HG03095 (cell line): Measurements from ENCODE around the gene UBE2M.
"Not testable (repeated sequence)": the region's sequence is repeated elsewhere in the genome, so short reads cannot be mapped to it uniquely, and the experiment has no call there.

Experiments used
- ATAC-seq: cut with Tn5 transposase; IDR thresholded peaks from one replicate; pipeline ENCODE4 v1.9.1; 2021; ENCODE audit warnings: moderate library complexity; ENCODE audit not compliant: unreplicated experiment

Gene UBE2M

GRCh38 chr19:58558066-58558622, at the start of gene UBE2M:
Gene UBE2M, minus strand, starts transcription at chr19:58558611. Its CDS starts 230 bp downstream, at chr19:58558381.
- peak; percentile 0 for ATAC-seq

- ATAC-seq = not testable (repeated sequence)
Observed at GRCh38 chr19:58607213-58607612, 48.8 kb upstream of the UBE2M start.

GRCh38 chr19:58606251-58606896, 48.0 kb upstream of the UBE2M start:
- not testable (repeated sequence) for ATAC-seq

- ATAC-seq = no peak
Observed at GRCh38 chr19:58586133-58586765, 27.8 kb upstream of the UBE2M start.

GRCh38 chr19:58585442-58586132, 27.2 kb upstream of the UBE2M start:
- no peak for ATAC-seq

GRCh38 chr19:58584498-58585441, 26.4 kb upstream of the UBE2M start:
- ATAC-seq = no peak

GRCh38 chr19:58582985-58583384, 24.6 kb upstream of the UBE2M start:
- ATAC-seq = no peak

- ATAC-seq = peak; percentile 72
Observed at GRCh38 chr19:58581227-58582141, 23.1 kb upstream of the UBE2M start.

GRCh38 chr19:58579473-58580142, 21.2 kb upstream of the UBE2M start:
- ATAC-seq = no peak

GRCh38 chr19:58578012-58578925, 19.9 kb upstream of the UBE2M start:
- no peak for ATAC-seq

GRCh38 chr19:58577581-58577980, 19.2 kb upstream of the UBE2M start:
- not testable (repeated sequence) for ATAC-seq

- ATAC-seq = peak; percentile 42
Observed at GRCh38 chr19:58575183-58576041, 17.0 kb upstream of the UBE2M start.

GRCh38 chr19:58573658-58574164, 15.3 kb upstream of the UBE2M start:
- ATAC-seq = no peak

GRCh38 chr19:58572818-58573657, 14.6 kb upstream of the UBE2M start, which contains the start of gene MZF1:
Gene MZF1, minus strand, starts transcription at chr19:58573335. Its CDS starts 1,946 bp downstream, at chr19:58571389.
- peak; percentile 50 for ATAC-seq

- no peak for ATAC-seq
Observed at GRCh38 chr19:58572026-58572817, 13.8 kb upstream of the UBE2M start.
